ENCODE data around the gene SLC22A23.

The SLC22A23 gene, protein sequence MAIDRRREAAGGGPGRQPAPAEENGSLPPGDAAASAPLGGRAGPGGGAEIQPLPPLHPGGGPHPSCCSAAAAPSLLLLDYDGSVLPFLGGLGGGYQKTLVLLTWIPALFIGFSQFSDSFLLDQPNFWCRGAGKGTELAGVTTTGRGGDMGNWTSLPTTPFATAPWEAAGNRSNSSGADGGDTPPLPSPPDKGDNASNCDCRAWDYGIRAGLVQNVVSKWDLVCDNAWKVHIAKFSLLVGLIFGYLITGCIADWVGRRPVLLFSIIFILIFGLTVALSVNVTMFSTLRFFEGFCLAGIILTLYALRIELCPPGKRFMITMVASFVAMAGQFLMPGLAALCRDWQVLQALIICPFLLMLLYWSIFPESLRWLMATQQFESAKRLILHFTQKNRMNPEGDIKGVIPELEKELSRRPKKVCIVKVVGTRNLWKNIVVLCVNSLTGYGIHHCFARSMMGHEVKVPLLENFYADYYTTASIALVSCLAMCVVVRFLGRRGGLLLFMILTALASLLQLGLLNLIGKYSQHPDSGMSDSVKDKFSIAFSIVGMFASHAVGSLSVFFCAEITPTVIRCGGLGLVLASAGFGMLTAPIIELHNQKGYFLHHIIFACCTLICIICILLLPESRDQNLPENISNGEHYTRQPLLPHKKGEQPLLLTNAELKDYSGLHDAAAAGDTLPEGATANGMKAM

DNA sequence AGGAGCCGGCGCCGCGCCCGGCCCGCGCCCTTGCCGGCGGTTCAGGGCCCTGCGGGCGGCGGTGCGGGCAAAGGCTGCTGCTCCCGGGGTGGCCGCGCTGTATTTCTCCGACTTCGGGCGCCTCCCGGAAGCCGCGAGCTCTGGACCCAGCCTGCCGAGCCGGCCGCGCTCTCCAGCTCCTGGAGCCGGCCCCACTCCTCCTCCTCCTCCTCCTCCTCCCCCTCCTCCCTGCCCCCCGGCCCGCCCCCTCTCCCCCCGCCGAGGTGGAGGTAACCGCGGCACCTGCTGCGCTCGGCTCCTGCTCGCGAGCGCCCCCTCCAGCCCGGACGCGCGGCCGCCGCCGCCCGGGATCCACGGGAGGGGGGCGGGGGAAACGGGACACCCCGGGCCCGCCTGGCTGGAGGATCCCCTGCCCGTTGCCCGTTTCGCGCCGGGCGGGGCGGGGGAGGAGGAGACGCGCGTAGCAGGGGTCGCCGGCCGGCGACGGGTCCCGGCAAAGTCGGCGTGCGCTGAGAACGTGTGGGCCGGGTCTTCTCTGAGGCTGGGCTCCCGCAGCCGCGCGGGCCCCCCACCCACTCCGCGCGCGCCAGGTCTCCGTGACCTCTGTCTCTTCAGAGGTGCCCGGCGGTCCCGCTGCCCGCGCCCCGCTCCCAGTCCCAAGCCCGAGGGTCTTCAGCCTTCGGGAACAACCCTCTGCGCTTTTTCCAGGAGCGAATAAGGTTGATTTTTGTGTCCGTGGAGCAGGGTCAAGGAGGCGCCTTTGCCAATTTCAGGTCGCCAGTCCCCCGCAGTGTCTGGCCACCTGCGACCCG, at the start of gene SLC22A23:
SLC22A23 (minus strand) TSS at position 153 of the 812 bp plus-strand sequence. CDS start 491 bp downstream, outside the sequence.
- DNase-seq = peak; percentile 67

DNA sequence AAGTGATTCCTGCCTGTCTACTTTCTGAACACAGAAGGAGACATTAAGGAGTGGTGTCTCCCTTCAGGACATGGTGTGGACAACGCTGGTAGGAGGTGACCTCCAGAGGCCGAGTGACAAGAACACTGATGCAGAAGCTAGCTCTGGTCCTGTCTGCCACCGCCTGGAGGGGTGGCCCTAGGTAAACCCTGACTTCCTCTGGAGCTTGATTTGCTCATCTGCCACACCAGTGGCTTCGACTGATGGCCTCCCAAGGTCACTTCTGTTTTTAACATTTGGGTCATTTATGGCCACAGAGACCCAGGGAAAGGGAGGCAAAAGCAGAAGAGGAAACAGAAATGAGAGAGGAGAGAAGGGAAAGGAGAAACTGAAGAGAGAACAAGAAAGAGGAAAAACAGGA, 49.4 kb upstream of the SLC22A23 start:
- DNase-seq = no peak

DNA sequence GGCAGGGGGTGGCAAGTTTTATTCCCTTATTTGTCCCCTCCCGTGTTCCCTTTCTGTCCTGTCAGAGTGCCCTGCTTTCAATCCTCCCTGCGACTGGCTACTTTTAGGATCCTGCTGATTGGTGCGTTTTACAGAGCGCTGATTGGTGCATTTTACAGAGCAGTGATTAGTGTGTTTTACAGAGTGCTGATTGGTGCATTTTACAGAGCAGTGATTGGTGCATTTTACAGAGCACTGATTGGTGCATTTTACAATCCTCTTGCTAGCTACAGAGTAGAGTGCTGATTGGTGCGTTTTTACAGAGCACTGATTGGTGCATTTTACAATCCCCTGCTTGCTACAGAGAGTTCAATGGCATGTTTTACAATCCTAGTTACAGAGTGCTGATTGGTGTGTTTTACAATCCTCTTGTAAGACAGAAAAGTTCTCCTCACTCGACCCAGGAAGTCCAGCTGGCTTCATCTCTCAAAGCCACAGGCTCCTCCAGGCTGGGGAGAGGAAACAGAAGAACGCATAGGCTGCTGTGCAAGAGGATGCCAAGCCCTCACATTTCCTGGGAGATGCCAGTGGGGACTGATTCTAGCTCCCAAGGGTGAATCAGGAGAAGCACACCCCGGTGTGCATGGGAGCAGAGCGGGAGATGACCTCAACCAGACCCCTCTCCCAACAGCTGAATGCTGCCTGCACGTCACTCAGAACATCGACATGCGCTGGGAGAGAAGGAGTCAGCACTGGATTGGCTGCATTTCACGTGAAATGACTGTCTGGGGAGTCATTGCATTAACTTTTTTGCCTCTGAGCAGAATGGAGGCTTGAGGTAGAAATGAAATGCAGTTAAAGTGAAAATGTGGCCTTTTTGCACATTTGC, 48.3 kb upstream of the SLC22A23 start:
- DNase-seq = no peak

DNA sequence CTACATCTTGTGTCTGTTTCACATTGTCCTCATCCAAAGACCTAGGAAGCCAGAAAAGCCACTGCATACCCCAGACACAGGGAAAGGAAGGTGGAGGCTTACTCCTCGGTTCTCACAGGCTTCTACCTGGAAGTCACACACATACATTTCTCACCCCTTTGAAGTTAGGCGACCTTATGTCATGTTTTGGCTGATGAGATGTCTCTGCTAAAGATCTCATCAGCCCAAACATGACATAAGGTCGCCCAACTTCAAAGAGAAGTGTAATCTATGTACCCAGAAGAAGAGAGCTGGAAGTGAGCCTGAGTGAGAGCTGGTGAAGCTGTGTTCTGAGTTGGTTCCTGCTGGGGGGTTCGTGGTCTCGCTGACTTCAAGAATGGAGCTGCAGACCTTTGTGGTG, 47.5 kb upstream of the SLC22A23 start:
- DNase-seq = no peak

DNA sequence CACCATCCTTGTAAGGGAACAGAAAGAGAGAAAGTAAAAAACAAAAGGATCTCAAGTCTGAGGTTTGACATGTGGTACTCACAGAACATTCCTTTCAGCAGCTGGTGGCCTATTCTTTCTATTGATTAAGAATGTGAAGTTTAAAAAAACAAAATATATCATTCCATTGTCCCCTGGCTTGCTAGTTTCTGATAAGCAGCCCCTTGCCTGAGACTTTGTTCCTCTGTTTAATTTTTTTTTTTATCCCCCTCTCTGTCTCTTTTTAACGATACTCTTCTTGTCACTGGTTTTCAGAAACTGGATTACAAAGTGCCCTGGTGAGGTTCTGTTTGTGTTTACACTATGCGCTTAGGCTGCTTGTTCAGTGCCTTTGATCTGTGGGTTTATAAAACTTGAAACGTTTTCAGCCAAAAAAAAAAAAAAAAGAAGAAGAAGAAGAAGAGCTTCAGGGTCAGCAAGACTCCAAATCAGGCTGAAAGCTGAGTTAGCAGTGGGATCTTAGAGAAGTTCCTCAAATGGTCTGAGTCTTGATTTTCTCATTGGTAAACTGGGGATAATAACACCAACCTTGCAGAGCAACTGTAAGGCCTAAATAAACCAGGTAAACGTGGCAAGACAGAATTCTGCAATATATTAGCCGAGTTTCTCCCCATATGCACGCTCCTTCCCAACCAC, 45.1 kb upstream of the SLC22A23 start:
- DNase-seq = no peak

DNA sequence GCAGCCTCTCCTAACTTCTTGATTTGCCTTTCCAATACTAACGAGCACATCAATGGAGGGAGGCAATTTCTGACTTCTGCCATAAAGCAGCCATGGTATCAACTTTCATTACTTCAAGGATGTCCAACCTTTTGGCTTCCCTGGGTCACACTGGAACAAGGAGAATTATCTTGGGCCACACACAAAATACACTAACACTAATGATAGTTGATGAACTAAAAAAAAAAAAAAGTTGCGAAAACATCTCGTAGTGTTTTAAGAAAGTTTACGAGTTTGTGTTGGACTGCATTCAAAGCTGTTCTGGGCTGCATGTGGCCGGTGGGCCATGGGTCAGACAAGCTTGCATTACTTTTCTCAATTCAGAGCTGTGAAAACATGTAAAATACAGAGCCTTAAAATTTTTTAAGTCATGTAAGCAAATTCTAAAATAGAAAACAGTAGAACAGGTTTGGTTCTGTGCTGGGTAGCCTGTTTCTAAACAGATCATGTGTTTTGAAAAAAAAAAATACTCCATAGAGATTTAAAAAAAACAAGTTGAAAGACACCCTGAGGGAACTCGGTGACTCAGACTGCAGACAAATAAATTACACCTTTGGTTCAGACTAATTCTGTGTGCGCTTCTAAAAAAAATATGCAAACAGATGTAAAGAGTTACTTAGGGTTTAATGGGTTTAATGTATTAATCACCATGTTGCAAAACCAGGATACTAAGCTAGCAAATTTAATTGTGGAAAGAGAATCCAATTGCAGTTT, 43.6 kb upstream of the SLC22A23 start:
- no peak for DNase-seq

DNA sequence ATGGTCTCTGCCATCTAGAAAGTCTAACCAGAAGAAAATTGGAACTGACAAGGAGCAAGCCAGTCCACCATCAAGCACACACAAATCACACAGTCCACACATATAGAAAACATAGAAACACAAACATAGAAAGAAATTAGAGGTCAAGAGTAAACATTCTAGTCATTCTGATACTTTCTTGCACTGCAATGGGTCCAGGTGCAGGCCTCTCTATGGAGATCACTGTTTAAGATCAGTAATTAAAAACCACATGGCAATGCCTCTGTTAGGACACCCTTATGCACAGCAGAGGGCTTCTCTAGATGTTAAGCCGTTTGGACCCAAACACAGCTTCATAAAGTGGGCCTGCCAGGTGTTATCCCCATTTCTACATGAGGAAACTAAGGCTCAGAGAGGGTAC, 42.8 kb upstream of the SLC22A23 start:
- no peak for DNase-seq

DNA sequence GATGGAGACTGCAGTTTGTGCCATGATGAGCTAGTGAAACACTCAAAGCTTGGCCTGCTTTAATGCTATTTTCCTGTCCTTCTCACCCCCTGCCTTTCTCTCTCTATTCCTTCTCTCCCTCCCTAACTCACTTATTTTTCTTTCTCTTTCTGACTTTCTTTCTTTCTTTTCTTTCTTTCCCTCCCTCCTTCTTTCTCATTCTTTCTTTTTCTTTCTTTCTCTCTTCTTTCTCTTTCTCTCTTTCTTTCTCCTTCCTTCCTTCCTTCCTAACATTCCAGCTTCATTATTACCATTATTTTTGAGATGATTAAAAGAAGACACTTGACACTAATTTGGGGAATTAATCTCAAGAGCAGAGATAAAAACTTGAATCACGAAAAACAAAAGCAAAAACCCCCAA, 39.5 kb upstream of the SLC22A23 start:
- DNase-seq = no peak

DNA sequence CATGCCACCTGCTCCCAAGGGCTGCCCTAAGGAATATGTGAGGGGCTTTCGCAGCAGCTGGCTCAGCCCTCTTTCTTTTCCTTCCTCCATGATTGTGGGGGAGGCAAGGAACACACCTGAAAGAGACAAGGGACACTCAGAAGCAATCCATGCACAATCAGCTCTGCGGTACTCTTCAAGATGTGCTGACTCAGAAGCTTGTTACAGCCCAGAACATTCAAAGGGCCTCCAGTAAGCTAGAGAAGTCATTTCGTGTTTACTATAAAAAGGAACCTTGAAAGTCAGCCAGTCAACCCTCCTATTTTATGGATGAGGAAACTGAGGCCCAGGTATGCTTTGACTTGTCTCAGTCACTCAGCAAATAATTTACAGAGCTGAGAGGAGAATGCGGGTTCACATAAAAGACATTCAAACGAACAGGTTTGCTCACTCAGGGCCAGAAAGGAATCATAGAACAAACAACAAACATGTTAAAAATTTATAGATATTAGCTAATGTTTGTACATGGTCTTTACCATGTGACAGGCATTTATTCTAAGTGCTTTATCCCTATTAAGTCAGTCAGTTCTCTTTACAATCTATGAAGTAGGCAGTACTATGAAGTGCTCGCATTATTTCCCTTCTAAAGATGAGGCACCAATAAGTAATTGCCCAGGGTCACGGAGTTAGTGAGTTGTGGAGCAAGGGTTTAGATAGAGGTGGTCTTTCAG, 37.7 kb upstream of the SLC22A23 start:
- DNase-seq = no peak

DNA sequence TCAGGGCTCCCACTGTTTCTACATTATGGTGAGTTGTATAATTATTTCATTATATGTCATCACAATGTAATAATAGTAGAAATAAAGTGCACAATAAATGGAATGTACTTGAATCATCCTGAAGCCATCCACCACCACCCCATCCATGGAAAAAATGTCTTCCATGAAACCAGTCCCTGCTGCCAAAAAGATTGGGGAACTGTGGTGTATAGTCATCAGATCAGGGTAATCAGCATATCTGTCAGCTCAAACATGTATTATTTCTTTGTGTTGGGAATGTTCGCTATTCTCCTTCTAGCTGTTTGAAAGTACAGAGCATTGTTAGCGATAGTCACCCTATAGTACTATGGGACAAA, 33.8 kb upstream of the SLC22A23 start:
- no peak for DNase-seq

DNA sequence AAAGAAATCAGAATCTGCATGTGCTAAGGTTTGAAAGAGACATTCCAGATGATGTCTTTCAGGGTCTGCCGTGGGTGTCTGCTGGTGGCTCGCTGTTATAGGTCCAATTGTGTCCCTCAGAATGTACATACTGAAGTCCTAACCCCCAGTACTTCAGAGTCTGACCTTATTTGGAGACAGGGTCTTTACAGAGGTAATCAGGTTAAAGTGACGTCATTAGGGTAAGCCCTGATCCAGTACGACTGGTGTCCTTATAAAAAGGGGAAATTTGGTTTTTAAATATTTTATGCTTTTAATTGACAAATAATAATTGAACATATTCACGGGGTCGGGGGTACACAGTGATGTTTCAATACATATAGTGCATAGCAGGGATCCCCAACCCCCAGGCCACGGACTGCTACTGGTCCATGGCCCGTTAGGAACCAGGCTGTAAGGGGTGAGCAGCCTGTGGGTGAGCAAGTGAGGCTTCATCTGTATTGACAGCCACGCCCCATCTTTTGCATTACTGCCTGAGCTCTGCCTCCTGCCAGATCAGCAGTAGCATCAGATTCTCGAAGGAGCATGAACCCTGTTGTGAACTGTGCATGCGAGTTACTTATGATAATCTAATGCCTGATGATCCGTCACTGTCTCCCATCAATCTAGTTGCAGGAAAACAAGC, 33.2 kb upstream of the SLC22A23 start:
- no peak for DNase-seq

DNA sequence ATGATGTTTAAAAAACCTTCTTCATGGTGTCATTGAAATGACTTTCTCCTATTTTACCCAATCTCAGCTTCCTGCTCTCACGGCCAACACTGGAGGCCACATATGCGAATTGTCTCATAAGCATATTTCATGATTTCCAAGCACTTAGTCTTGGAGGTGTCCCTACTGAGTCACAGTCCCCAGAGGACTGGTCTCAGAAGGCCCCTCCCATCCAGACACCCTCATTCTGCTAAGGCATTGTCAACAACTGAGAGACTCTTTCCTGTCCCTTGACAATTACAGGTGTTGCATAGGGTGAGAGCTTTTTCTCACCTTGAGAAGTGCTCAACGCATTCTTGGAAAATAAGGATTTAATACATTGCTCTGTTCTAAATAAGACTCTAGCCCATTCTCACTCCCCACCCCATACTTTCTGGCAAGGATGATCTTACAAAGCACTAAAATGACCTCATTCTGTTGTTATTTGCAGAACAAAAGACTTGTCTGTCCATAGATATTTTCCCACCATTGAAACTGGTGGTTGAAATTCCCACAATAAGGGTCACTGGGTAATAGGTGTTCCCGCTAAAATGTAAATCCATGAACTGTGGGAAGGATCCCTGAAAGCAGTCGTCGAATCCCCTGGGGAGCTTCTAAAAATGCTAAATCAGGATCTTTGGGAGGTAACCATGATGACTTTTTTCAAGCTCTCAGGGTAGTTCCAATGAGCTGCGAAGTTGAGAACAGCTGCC, 32.3 kb upstream of the SLC22A23 start:
- DNase-seq = no peak

DNA sequence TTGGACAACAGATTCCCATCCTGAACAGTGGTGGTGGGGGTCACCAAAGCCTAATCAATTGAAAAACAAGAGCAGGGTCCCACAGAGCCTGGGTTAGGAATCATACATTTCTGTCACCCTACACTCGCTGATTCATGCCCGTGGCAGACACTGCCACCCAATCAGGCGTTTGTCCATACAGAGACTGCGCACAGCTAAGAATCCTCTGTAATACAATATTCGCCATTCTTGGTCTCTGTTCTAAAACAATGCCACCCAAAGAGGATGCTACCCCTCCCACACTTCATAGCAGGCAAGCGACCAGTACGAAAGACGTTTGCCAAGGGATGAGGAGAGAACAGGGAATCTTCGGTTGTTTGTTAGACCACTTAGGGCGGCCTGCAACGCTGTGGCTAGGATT, 28.1 kb upstream of the SLC22A23 start:
- DNase-seq = no peak

DNA sequence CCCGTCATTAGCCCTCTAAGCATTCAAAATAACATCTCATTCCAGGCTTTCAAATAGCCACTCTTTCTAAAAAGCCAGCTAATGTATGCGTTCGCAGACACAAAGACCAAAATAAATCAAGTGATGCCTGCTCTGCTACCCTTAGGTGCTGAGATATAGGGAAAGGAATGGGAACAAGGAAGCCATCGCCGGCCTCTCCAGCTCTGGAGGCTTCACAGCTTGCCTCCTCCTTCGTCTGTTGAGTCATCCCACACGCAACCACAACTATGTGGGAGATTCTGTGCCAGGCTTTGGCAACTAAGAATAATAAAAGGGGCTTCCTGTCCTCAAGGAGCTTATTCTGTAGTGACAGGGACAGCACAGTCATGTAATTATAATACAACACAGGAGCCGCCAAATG, 27.3 kb upstream of the SLC22A23 start:
- DNase-seq = no peak

DNA sequence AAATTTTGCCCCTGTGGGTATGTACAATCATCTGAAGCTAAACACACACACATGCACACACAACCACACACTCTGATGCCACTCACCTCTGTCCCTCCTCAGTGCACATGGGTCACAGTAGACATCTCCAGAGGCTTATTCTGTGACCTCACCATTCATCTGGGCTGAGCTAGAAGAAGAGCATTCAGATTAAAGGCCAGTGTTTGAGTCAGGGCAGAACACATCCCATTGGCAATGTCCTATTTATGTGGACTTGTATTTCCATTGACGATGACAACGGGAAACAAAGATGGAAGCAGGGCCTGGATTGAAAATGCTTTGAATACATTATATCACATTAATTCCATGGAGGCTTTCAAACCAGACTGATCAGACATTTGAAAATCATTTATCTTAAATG, 26.8 kb upstream of the SLC22A23 start:
- no peak for DNase-seq

DNA sequence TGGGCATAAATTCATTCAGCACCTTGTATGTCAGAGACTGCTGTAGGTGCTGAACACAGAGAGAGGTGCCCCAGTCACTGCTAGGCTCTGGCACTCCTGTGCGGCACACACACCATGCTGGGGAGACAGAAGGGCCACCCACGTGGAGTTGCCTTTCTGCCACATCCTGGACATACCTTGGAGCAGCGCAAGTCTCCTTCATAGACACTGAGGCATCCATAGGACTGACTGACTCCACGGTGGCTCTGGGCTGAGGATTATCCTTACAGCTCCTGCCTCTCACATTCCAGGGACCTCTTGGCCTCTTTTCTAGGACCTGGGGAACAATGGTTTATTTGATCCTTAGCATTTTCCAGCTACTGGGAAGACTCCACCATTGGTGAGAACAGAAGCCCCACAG, 26.0 kb upstream of the SLC22A23 start:
- no peak for DNase-seq

DNA sequence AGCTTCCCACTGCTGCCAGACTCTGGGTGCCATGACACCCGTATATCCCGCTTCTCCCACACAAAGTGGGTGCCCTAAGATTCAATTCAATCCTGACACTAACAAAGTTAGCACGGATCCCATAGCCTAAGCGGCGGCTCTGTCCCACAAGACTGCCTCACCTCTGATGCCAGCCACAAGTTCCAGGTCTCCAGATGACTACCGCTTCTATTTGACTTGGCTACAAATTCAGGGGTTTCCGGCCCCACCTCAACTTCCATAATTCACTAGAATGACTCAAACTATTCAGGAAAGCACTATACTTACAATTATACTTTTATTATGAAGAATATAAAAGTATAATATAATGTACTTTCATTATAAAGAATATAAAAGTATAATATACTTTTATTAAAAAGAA, 24.8 kb upstream of the SLC22A23 start:
- DNase-seq = no peak

DNA sequence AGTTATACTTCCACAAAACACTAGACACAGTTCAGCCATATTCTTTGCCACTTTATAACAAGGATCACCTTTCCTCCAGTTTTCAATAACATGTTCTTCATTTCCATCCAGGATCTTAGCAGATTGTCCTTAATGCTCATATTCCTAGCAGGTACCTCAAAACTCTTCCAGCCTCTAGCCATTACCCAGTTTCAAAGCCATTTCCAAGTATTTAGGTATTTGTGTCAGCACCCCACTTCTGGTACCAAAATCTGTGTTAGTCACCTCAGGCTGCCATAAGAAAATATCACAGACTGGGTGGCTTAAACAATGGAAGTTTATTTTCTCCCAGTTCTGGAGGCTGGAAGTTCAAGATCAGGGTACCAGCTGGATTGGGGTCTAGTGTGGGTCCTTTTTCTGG, 23.2 kb upstream of the SLC22A23 start:
- no peak for DNase-seq

DNA sequence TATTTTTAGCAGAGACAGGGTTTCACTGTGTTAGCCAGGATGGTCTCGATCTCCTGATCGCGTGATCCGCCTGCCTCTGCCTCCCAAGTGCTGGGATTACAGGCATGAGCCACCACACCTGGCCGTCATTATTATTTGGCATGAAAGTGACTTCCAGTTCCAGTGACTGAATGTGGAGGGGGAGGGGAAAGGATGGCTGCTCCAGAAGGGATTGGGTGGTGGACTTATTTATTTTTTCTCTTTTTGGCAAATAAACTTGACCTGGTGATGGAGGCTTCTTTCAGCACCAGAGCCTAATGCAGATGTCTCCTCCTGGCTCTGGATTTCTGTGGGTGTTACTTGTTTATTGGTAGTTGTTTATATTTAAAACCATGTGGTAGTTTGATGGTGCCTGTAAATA, 16.9 kb upstream of the SLC22A23 start:
- no peak for DNase-seq
